Prostate gland (tissue), 2 donors: ENCODE results near the gene IGF1R. TPM values are rescaled to one million over a fixed set of nuclear protein-coding genes. Genes with fewer than 3 reads are reported as not detected.

ENCODE experiments used
- DNase-seq: peaks from one replicate; pipeline ENCODE4 v3.0.0-alpha.2; 2019; ENCODE audit warnings: low spot score
- H3K27ac ChIP-seq, 2 donors: fragments of 200-600 bp; sonication (generic); 2 replicates each; pipeline ENCODE4 v1.5.1; 2017 to 2019
- H3K27me3 ChIP-seq: fragments of 200-600 bp; sonication (generic); replicated peaks from 2 replicates; pipeline ENCODE4 v1.5.1; 2019; ENCODE audit not compliant: insufficient read depth
- H3K36me3 ChIP-seq, 2 donors: fragments of 200-600 bp; sonication (generic); 1 replicate in 1 of 2; 2 replicates in 1 of 2; pipeline versions ENCODE4 v1.5.1 to v1.8.1; 2017 to 2019
- H3K4me1 ChIP-seq: fragments of 200-600 bp; sonication (generic); replicated peaks from 2 replicates; pipeline ENCODE4 v1.5.1; 2019
- H3K4me3 ChIP-seq, 2 donors: fragments of 200-600 bp; sonication (generic); 2 replicates each; pipeline ENCODE4 v1.5.1; 2017 to 2019
- H3K9me3 ChIP-seq: fragments of 200-600 bp; sonication (generic); 2 replicates; pipeline ENCODE4 v1.5.1; 2017
- CTCF ChIP-seq, 4 experiments: fragments of 200-600 bp in 2 of 4; fragments of 450-650 bp in 2 of 4; sonication (generic) in 2 of 4; IDR thresholded peaks; 1 replicate in 3 of 4; 2 replicates in 1 of 4; pipeline ENCODE4 v1.5.1; 2016 to 2019; ENCODE audit warnings: antibody characterized with exemption in 4 of 4, mild to moderate bottlenecking in 2 of 4, moderate library complexity in 2 of 4
- POLR2A ChIP-seq: fragments of 450-650 bp; IDR thresholded peaks from one replicate; pipeline ENCODE4 v1.6.1; 2016; ENCODE audit warnings: antibody characterized with exemption, mild to moderate bottlenecking
- POLR2AphosphoS5 ChIP-seq: sonication (generic); formaldehyde crosslinking; IDR thresholded peaks from one replicate; pipeline ENCODE4 v1.6.1; 2017; ENCODE audit warnings: antibody characterized with exemption
- WGBS: methylation state at CpG from one replicate; pipeline ENCODE4 v1.1.5; 2018; 5-methylcytosine and 5-hydroxymethylcytosine counted together
- intact Hi-C: fragments of 100-400 bp; cut with DNase I; formaldehyde crosslinking; loops from one replicate; pipeline ENCODE4 v1.14.2; 2022
- total RNA-seq, 2 donors: library from RNA; depleted of rRNA; stranded (reverse); fragments of >200 nt; gene quantifications; one replicate each; pipeline ENCODE4 v1.1.0, GENCODE V29; 2016

The IGF1R gene
- total RNA-seq, 2 donors from 2014 or later = 190 to 216 TPM

GRCh38 chr15:98794748-98795147 lies 146.4 kb downstream of the IGF1R start:
- Histone ChIP-seq H3K27me3 (no peaks in the 10 kb centered on the region), H3K9me3 (no peaks in the 10 kb centered on the region), H3K27ac (peak overlapping the region; percentile 30 to 89), H3K4me1 (peaks cover 28% of the 10 kb centered on the region), H3K4me3 (no peak overlapping the region), H3K36me3 (no peaks in the 10 kb centered on the region)
- DNase-seq = no peak
- intact Hi-C loops = no loop called here
- TF ChIP-seq CTCF (IDR thresholded peaks at IDR 0.05) (no peak), POLR2AphosphoS5 (no peak), POLR2A (no peak)
- WGBS = 65% methylated on average over 3 of the region's 3 CpGs

- Histone ChIP-seq H3K27me3 (no peaks in the 10 kb centered on the region), H3K27ac (peak overlapping the region; percentile 81 to 89), H3K4me3 (no peak overlapping the region), H3K36me3 (no peaks in the 10 kb centered on the region), H3K9me3 (no peaks in the 10 kb centered on the region), H3K4me1 (peaks cover 37% of the 10 kb centered on the region)
- WGBS = 61% methylated on average over 10 of the region's 10 CpGs
- DNase-seq = no peak
- TF ChIP-seq POLR2AphosphoS5 (no peak), POLR2A (no peak), CTCF (IDR thresholded peaks at IDR 0.05) (no peak)
- intact Hi-C loops = no loop called here
Observed at GRCh38 chr15:98795980-98796379, 147.6 kb downstream of the IGF1R start.

- intact Hi-C loops = no loop called here
- H3K36me3 ChIP-seq = no peaks in the 10 kb centered on the region
Observed at GRCh38 chr15:98796685-98797357, 148.5 kb downstream of the IGF1R start.

GRCh38 chr15:98798375-98798893 lies 150.1 kb downstream of the IGF1R start:
- 83% methylated on average over 6 of the region's 6 CpGs for WGBS
- no peak for DNase-seq

More at GRCh38 chr15:98796685-98797357, 148.5 kb downstream of the IGF1R start:
- H3K4me1 ChIP-seq = peaks cover 38% of the 10 kb centered on the region
- H3K27me3 ChIP-seq = no peaks in the 10 kb centered on the region
- no peaks in the 10 kb centered on the region for H3K9me3 ChIP-seq
- TF ChIP-seq POLR2A (no peak), CTCF (IDR thresholded peaks at IDR 0.05) (no peak), POLR2AphosphoS5 (peak; percentile 47)
- peak overlapping the region in 1 of 2 donors; percentile 1 for H3K4me3 ChIP-seq
- H3K27ac ChIP-seq = peak overlapping the region; percentile 81 to 89
- WGBS = 46% methylated on average over 12 of the region's 12 CpGs
- DNase-seq = peak; percentile 59

More at GRCh38 chr15:98798375-98798893, 150.1 kb downstream of the IGF1R start:
- intact Hi-C loops = no loop called here
- Histone ChIP-seq H3K27ac (peak overlapping the region; percentile 81 to 89), H3K9me3 (no peaks in the 10 kb centered on the region), H3K36me3 (no peaks in the 10 kb centered on the region), H3K4me1 (peaks cover 38% of the 10 kb centered on the region), H3K27me3 (no peaks in the 10 kb centered on the region), H3K4me3 (no peak overlapping the region)
- TF ChIP-seq CTCF (IDR thresholded peaks at IDR 0.05) (no peak), POLR2A (no peak), POLR2AphosphoS5 (no peak)
